ENCODE data around the gene TRIP11.
A peak's percentile ranks its signal among the peaks of the same experiment; 100 is the strongest.

Gene TRIP11

GRCh38 chr14:91998667-91999570 lies 40.9 kb downstream of the TRIP11 start:
- Histone ChIP-seq H3K27ac (no peak overlapping the region), H3K36me3 (replicated peaks) (peaks cover 13% of the 10 kb centered on the region), H3K4me3 (ENCODE audit: low read depth, low read length) (no peak overlapping the region), H3K27me3 (replicated peaks) (no peaks in the 10 kb centered on the region)
- no peak for DNase-seq
- no peak for TF ChIP-seq CTCF (IDR thresholded peaks at IDR 0.05; ENCODE audit: low read depth, low read length, missing control alignments)
- in situ Hi-C loops (cut with HindIII; ENCODE audit: low pct_ligation_motif_present, low sequenced_read_pairs), result no loop called here

- H3K27ac ChIP-seq, result peak overlapping the region; percentile 39
- no peak overlapping the region for H3K4me3 ChIP-seq (ENCODE audit: low read depth, low read length)
- H3K36me3 ChIP-seq (replicated peaks), result peaks cover 6% of the 10 kb centered on the region
- no peak for TF ChIP-seq CTCF (IDR thresholded peaks at IDR 0.05; ENCODE audit: low read depth, low read length, missing control alignments)
- in situ Hi-C loops (cut with HindIII; ENCODE audit: low pct_ligation_motif_present, low sequenced_read_pairs), result no loop called here
- no peaks in the 10 kb centered on the region for H3K27me3 ChIP-seq (replicated peaks)
- DNase-seq, result peak; percentile 14
Measured at GRCh38 chr14:91997492-91997891, 42.4 kb downstream of the TRIP11 start.

GRCh38 chr14:91996948-91997371 lies 42.9 kb downstream of the TRIP11 start:
- in situ Hi-C loops (cut with HindIII; ENCODE audit: low pct_ligation_motif_present, low sequenced_read_pairs), result no loop called here
- peaks cover 11% of the 10 kb centered on the region for H3K36me3 ChIP-seq (replicated peaks)
- no peaks in the 10 kb centered on the region for H3K27me3 ChIP-seq (replicated peaks)
- peak; percentile 25 for DNase-seq
- TF ChIP-seq CTCF (IDR thresholded peaks at IDR 0.05; ENCODE audit: low read depth, low read length, missing control alignments), result peak; percentile 56
- H3K4me3 ChIP-seq (ENCODE audit: low read depth, low read length), result no peak overlapping the region
- H3K27ac ChIP-seq, result peak overlapping the region; percentile 39

- in situ Hi-C loops (cut with HindIII; ENCODE audit: low pct_ligation_motif_present, low sequenced_read_pairs), result no loop called here
- peaks cover 23% of the 10 kb centered on the region for H3K36me3 ChIP-seq (replicated peaks)
- H3K27ac ChIP-seq, result no peak overlapping the region
- DNase-seq, result no peak
- H3K27me3 ChIP-seq (replicated peaks), result no peaks in the 10 kb centered on the region
- H3K4me3 ChIP-seq (ENCODE audit: low read depth, low read length), result no peak overlapping the region
- no peak for TF ChIP-seq CTCF (IDR thresholded peaks at IDR 0.05; ENCODE audit: low read depth, low read length, missing control alignments)
Measured at GRCh38 chr14:91987192-91987591, 52.7 kb downstream of the TRIP11 start.

GRCh38 chr14:91985521-91986255 lies 54.2 kb downstream of the TRIP11 start:
- in situ Hi-C loops (cut with HindIII; ENCODE audit: low pct_ligation_motif_present, low sequenced_read_pairs), result no loop called here

More at GRCh38 chr14:91985521-91986255, 54.2 kb downstream of the TRIP11 start:
- peak overlapping the region; percentile 12 for H3K27ac ChIP-seq
- peaks cover 15% of the 10 kb centered on the region for H3K36me3 ChIP-seq (replicated peaks)
- no peak overlapping the region for H3K4me3 ChIP-seq (ENCODE audit: low read depth, low read length)
- TF ChIP-seq CTCF (IDR thresholded peaks at IDR 0.05; ENCODE audit: low read depth, low read length, missing control alignments), result no peak
- no peak for DNase-seq
- H3K27me3 ChIP-seq (replicated peaks), result no peaks in the 10 kb centered on the region

Data from brain microvascular endothelial cell (primary cell).